CD4-positive, alpha-beta T cell treated with Interleukin-6 for 4 hours (primary cell): Measurements from ENCODE around the gene NPHP4.
"Not testable (repeated sequence)": the region's sequence is repeated elsewhere in the genome, so short reads cannot be mapped to it uniquely, and the experiment has no call there.

Experiments used
- DNase-seq: peaks from one replicate; pipeline ENCODE4 v3.0.0-alpha.2; 2020; ENCODE audit warnings: mixed read lengths

NPHP4 gene

GRCh38 chr1:5928714-5929400 is 63.4 kb downstream of the NPHP4 start:
- DNase-seq, result no peak

GRCh38 chr1:5927506-5928370 is 64.5 kb downstream of the NPHP4 start:
- no peak for DNase-seq

GRCh38 chr1:5926686-5927435 is 65.4 kb downstream of the NPHP4 start:
- DNase-seq, result no peak

- DNase-seq, result not testable (repeated sequence)
These were observed 69.4 kb downstream of the NPHP4 start for GRCh38 chr1:5922700-5923330.

- no peak for DNase-seq
These were observed 70.6 kb downstream of the NPHP4 start for GRCh38 chr1:5921671-5922070.

GRCh38 chr1:5921129-5921528 is 71.1 kb downstream of the NPHP4 start:
- DNase-seq, result no peak

- no peak for DNase-seq
These were observed 72.0 kb downstream of the NPHP4 start for GRCh38 chr1:5920201-5920600.

- no peak for DNase-seq
These were observed 74.0 kb downstream of the NPHP4 start for GRCh38 chr1:5918275-5918649.

GRCh38 chr1:5917591-5918274 is 74.5 kb downstream of the NPHP4 start:
- no peak for DNase-seq

GRCh38 chr1:5917281-5917590 is 75.0 kb downstream of the NPHP4 start:
- DNase-seq, result no peak

- DNase-seq, result no peak
These were observed 75.5 kb downstream of the NPHP4 start for GRCh38 chr1:5916572-5917280.

GRCh38 chr1:5915587-5916571 is 76.3 kb downstream of the NPHP4 start:
- peak; percentile 29 for DNase-seq

GRCh38 chr1:5914676-5915365 is 77.4 kb downstream of the NPHP4 start:
- DNase-seq, result no peak

GRCh38 chr1:5913876-5914275 is 78.3 kb downstream of the NPHP4 start:
- DNase-seq, result no peak

GRCh38 chr1:5913078-5913845 is 79.0 kb downstream of the NPHP4 start:
- no peak for DNase-seq

- DNase-seq, result no peak
These were observed 80.4 kb downstream of the NPHP4 start for GRCh38 chr1:5911871-5912271.

- DNase-seq, result no peak
These were observed 81.1 kb downstream of the NPHP4 start for GRCh38 chr1:5911157-5911556.

- no peak for DNase-seq
These were observed 81.6 kb downstream of the NPHP4 start for GRCh38 chr1:5910666-5911065.

- no peak for DNase-seq
These were observed 82.0 kb downstream of the NPHP4 start for GRCh38 chr1:5910276-5910620.
